Activated naive CD4-positive, alpha-beta T cell treated with Interleukin-2 at 50 U/mL for 16 hours (primary cell): ENCODE results near the gene PVALEF.

Experiments
- DNase-seq: peaks from one replicate; pipeline ENCODE4 v3.0.0-alpha.2; 2020

PVALEF gene

GRCh38 chr17:81187120-81187519 lies 21.8 kb downstream of the PVALEF start:
- no peak for DNase-seq

GRCh38 chr17:81187586-81188490 lies 22.5 kb downstream of the PVALEF start:
- no peak for DNase-seq

DNA sequence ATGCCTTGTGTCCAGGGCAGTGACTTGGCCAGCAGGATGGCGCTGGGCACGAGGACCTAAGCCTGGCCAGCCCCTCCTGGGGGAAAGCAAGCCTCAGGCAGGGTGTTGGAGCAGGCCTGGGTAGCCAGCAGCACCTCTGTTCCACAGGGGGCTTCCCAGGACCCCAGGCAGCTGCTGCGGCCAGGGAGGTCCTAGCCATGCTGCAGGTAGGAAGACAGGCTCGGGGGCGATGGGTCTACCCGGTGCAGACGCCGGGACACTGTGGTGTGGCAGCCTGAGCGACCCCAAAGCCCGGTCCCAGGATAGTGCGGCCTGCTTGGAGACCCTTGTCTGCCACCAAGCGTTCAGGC lies 23.2 kb downstream of the PVALEF start:
- no peak for DNase-seq

DNA sequence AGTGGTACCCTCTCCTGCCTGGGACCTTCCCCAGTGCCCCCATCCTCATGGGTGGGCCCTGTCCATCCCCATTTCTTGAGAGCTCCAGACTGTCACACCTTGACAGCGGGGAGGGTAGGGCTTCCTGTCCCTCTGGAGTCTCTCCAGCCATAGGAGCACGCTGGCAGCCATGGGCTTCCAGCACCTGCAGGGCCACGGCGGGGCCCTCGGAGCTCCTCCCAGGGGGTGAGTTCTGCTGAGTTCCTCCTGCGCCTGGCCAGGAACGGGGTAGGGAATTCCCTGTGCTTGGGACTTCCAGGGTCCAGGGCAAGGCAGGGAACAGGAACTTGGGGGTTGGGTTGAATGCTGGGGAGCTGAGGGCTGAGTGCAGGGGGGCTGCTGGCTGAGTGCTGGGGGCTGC lies 23.7 kb downstream of the PVALEF start:
- DNase-seq: no peak

GRCh38 chr17:81189670-81190530 lies 24.6 kb downstream of the PVALEF start:
- DNase-seq: no peak

DNA sequence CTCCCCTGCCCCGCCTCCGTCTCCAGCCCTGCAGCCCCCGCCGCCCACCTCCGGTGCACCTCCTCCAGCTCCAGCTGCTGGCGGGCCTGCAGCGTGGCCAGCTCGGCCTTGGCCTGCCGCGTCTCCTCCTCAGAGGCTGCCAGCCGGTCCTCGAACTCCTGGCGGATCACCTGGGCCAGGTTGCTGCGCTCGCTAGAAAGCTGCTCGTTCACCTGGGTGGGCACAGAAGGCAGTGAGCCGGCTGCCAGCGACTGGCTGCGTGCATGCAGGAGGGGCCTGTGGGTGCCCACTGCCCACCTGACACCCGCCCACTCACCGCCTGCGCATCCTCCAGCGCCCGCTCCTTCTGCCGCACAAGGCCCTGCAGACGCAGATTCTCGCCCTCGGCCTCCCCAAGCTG lies 25.3 kb downstream of the PVALEF start:
- DNase-seq: no peak

GRCh38 chr17:81191116-81191515 lies 25.8 kb downstream of the PVALEF start:
- DNase-seq: no peak

GRCh38 chr17:81191646-81192045 lies 26.3 kb downstream of the PVALEF start:
- DNase-seq: no peak

DNA sequence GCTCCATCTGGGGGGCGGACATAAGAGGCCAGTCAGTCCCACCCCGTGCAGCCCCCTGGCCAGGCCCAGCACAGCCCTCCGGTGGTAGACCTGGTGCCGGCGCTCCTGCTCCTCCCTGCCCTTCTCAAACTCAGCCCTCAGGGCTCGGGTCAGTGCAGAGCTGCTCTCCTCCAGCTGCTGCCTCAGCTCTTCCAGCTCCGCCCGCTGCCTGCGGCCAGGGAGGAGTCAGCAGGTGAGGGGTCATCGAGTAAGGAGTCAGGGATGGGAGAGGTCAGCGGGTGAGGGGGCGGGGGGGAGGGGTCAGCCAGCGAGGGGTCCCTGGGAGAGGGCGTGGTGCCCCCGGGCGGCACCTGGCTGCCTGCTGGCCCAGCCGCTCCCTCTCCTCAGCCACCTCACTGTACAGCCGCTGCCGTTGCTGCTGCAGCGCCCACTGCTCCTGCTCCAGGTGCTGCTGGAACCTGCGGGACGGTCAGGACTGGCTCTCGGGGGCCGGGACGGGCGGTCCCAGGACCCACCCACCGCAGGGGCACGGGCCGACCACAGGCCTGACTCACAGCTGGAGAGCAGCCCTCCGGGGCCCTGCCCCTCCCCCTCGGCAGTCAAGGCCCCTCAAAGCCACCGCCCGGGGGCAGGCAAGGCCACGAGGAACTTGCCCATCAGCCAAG lies 27.2 kb downstream of the PVALEF start:
- no peak for DNase-seq

DNA sequence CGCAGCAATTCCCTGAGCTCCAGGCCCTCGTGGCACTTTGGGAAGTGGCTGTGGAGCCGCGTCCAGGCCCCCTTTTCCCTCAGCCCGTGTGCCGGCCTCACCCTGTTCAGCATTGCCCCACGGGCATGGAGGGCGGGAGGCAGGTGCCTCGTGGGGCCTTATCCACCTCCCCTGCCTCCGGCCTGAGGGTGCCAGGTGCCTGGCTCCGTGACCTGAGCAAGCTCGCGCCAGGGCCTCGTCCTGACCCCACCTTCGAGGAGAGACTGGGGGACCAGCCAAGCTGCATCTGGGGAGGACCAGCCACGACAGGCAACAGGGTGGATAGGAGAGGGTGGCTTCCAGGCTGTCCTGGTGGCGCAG lies 27.7 kb downstream of the PVALEF start:
- DNase-seq: no peak

DNA sequence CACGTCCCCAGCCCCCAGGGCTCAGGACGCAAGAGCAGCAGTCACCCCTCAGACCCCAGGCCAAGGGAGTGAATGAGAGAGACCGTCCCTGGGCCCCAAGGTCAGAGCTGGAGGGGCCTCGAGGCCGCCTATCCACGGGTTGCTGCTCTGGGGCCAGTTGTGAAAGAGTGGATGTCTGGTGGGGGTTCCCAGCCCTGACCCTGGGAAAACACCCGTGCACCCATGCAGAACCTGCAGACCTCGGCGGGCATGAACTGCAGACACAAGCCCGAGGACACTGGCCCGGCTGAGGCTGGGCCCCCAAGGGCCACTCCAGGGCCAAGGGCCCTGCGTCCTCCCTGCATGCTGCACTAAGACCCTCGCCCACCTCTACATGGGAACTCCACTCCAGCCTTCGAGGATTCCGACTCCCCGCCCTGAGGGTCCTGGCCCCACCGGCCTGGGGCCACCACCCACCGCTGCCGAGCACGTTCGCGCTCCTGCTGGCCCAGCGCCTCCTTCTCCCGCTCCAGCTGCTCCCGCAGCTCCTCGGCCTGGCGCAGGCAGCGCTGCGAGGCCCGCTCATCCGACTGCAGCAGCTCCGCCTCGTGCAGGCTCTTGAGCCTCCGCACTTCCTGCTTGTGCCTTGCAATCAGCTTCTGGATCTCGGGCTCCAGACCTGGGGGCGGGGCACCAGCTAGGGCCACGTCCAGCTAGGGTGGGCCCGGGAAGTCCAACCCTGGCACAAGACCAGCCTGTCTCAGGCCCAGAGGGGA lies 28.3 kb downstream of the PVALEF start:
- no peak for DNase-seq

DNA sequence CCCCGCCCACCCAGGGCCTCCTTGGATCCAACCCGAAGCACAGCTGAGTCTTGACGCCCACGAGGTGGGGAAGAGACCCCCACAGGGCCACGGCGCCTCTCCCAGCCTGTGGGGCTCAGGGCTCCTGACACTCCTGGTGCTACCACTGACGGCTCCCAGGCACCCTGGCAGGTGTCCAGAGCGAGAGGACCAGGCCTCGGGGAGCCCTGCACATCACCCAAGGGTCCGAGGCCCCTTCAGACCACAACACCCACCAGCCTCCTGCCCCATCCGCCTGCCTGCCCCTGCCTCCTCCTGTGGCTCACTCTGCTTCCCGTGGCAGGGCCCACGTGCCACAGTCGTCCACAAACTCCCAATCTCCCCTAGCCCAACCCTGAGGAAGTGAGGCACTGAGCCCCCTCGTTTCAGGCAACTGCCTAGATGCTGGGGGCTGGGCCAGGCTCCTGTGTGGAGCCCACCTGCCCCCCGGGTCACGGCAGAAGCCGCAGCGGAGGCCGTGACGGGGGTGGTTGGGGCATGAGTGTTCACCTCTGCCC lies 29.0 kb downstream of the PVALEF start:
- DNase-seq: no peak

GRCh38 chr17:81194941-81195901 lies 29.9 kb downstream of the PVALEF start:
- DNase-seq: no peak

DNA sequence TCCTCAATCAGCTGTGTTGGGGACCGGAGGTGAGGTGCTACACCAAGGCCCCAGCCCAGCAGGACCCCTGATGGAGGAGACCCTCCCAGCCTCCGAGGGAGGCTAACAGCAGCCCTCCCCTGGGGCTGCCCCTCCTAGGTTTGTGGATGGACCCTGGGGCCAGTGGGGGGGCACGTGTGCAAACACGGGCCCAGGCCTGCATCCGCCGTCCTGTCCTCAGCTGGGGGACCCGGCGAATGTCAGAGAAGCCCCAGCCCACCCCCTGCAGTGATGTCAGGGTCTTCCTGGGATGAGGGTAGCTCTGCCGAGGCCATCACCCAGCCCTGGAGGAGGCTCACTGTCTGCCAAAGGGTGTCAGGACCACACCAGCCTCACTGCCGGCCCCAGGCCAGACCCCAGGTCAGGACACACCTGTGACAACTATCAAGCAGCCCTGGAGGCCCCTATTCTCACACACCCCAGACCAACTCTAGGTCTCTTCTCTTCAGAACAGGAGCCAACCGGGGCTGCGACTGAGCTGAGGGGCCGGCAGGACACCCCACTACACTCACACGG lies 30.7 kb downstream of the PVALEF start:
- no peak for DNase-seq

DNA sequence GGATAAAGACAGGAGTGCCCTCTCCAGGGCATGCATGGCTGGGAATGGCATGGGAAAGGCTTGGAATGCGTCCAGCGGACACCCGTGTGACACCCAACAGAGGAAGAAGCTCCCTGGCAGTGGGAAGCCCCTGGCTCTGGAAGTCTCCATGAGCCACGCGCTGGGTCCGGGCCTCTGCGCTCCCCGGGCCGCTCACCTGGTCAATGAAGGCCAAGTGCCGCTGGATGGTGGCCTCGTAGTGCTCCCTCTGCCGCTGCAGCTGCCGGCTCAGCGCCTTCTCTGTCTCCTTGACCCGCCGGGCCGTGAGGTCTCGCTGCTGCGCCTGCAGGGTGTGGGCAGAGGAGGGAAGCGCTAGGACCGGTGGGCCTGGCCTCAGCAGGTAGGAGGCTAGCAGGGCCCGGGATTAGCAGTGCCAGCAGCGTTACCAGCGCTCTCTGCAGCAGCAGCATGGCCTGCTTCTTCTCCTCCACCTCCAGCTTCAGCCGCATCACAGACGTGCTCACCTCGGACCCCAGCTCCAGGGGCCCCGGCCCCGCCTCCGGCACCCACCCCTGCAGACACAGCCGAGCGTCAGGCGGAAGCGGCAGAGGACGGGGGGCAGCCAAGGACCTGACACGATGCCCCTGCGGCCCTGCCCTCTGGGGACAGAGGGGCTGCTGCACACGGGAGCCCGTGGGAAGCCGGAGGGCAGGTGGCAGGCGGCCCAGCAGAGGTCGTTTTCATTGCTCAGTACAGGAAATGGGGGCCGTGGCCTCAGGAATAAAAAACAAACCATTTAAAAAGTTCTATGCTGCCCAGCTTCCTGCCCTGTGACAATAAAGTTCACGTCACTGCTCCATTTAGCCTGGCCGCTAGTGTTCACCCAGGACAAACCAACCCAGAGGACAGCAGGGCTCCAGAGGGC lies 31.4 kb downstream of the PVALEF start:
- DNase-seq: no peak

DNA sequence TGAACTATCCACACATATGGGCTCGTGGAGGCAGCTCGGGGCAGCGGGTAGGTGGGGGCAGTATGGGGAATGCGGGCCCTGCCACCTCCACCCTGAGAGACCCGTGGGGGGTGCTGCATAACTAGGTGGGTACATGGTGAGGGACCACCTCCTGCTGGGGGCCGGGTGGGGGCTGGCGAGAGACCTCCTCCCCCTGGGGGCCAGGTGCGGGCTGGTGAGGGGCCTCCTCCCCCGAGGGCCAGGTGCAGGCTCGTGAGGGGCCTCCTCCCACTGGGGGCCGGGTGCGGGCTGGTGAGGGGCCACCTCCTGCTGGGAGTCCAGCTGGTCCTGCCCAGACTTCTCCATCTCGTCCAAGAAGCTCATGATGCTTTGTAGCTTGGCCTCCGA lies 32.1 kb downstream of the PVALEF start:
- DNase-seq: no peak

DNA sequence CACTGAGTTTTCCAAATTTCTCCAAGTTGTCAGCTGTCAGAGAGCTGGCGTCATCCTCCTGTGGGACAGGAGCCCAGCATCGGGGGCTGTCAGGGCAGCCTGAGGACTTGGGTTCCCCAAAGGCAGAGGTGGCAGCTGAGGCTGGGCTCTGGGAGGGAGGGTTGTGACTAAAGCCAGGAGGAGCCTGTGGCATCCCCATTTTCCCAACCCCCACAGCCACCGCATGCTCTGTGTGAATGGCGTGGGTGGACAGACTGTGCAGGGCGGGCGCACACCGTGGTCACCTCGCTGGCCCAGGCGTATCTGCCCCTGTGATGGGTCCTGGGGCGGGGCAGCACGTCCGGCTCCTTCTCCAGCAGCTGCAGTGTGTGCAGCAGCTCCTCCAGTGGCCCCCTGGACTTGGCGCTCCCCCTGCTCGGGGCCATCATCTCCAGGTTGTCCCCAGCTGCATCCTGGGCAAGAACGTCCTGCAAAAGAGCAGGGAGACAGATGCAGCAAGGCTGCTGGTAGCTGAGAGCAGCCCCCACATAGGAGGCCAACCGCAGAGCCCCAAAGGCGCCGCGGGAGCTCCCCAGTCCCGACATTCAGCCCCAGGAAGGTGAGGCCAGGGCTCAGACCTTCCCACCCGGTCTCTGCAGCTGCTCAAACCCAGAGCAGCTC lies 32.7 kb downstream of the PVALEF start:
- no peak for DNase-seq

- no peak for DNase-seq
These were observed 33.6 kb downstream of the PVALEF start for GRCh38 chr17:81198826-81199481.

- DNase-seq: no peak
These were observed 34.1 kb downstream of the PVALEF start for GRCh38 chr17:81199482-81199830.
